ENCODE data around the gene PPP6R2. TPM values are rescaled to one million over a fixed set of nuclear protein-coding genes. Genes with fewer than 3 reads are reported as not detected.

Gene PPP6R2
- total and polyA plus RNA-seq, 2 donors (not counting 1 experiment from before 2014, with no cell fraction given), result 19.7 to 44.4 TPM

- no peaks in the 10 kb centered on the region for H4K20me1 ChIP-seq (ENCODE audit: control insufficient read depth, extremely low read depth, insufficient read depth, low read length)
- no peak for TF ChIP-seq EZH2 (IDR thresholded peaks at IDR 0.05; ENCODE audit: low read length, missing control alignments)
Measured at GRCh38 chr22:50310949-50311444, 32.1 kb upstream of the PPP6R2 start.

GRCh38 chr22:50311606-50312351 is 31.3 kb upstream of the PPP6R2 start:
- no peak for DNase-seq (ENCODE audit: low read depth in 2 of 2)
- H2AFZ ChIP-seq (ENCODE audit: low read length), result no peak overlapping the region

More at GRCh38 chr22:50310949-50311444, 32.1 kb upstream of the PPP6R2 start:
- no peaks in the 10 kb centered on the region for H3K36me3 ChIP-seq (ENCODE audit: control insufficient read depth, insufficient read depth, low read length)
- no peak overlapping the region for H3K4me3 ChIP-seq (replicated peaks in 1 of 4; ENCODE audit: control extremely low read depth in 1 of 4, insufficient read depth in 1 of 4, low read depth in 3 of 4, low read length in 4 of 4)
- H3K4me2 ChIP-seq (ENCODE audit: extremely low read depth, insufficient read depth, low read length), result no peak overlapping the region
- no peak overlapping the region for H2AFZ ChIP-seq (ENCODE audit: low read length)
- no peak overlapping the region for H3K9ac ChIP-seq (ENCODE audit: insufficient read depth, low read length)
- no peak for DNase-seq (ENCODE audit: low read depth in 2 of 2)
- H3K9me3 ChIP-seq (ENCODE audit: control insufficient read depth, insufficient read depth, low read depth, low read length), result no peaks in the 10 kb centered on the region
- peaks cover 14% of the 10 kb centered on the region for H3K4me1 ChIP-seq (ENCODE audit: control insufficient read depth, extremely low read depth, insufficient read depth, low read length)
- H3K27me3 ChIP-seq (ENCODE audit: control insufficient read depth, insufficient read depth, low read length), result no peaks in the 10 kb centered on the region
- peaks cover 9% of the 10 kb centered on the region for H3K79me2 ChIP-seq (ENCODE audit: control insufficient read depth, insufficient read depth, low read length)
- no peak overlapping the region for H3K27ac ChIP-seq (ENCODE audit: insufficient read depth, low read length)

GRCh38 chr22:50312371-50312770 is 30.8 kb upstream of the PPP6R2 start:
- Histone ChIP-seq H3K27me3 (ENCODE audit: control insufficient read depth, insufficient read depth, low read length) (no peaks in the 10 kb centered on the region), H3K4me1 (ENCODE audit: control insufficient read depth, extremely low read depth, insufficient read depth, low read length) (peaks cover 14% of the 10 kb centered on the region), H3K4me2 (ENCODE audit: extremely low read depth, insufficient read depth, low read length) (no peak overlapping the region), H3K9me3 (ENCODE audit: control insufficient read depth, insufficient read depth, low read depth, low read length) (no peaks in the 10 kb centered on the region), H3K27ac (ENCODE audit: insufficient read depth, low read length) (no peak overlapping the region), H3K4me3 (replicated peaks in 1 of 4; ENCODE audit: control extremely low read depth in 1 of 4, insufficient read depth in 1 of 4, low read depth in 3 of 4, low read length in 4 of 4) (no peak overlapping the region), H2AFZ (ENCODE audit: low read length) (no peak overlapping the region), H3K36me3 (ENCODE audit: control insufficient read depth, insufficient read depth, low read length) (no peaks in the 10 kb centered on the region), H3K79me2 (ENCODE audit: control insufficient read depth, insufficient read depth, low read length) (no peaks in the 10 kb centered on the region), H3K9ac (ENCODE audit: insufficient read depth, low read length) (no peak overlapping the region), H4K20me1 (ENCODE audit: control insufficient read depth, extremely low read depth, insufficient read depth, low read length) (no peaks in the 10 kb centered on the region)
- no peak for DNase-seq (ENCODE audit: low read depth in 2 of 2)
- TF ChIP-seq EZH2 (IDR thresholded peaks at IDR 0.05; ENCODE audit: low read length, missing control alignments) (no peak), CTCF (conservative IDR thresholded peaks at IDR 0.05 in 1 of 2, IDR thresholded peaks at IDR 0.05 in 1 of 2; ENCODE audit: low read depth in 1 of 2, low read length in 2 of 2) (no peak)

More at GRCh38 chr22:50311606-50312351, 31.3 kb upstream of the PPP6R2 start:
- no peaks in the 10 kb centered on the region for H3K27me3 ChIP-seq (ENCODE audit: control insufficient read depth, insufficient read depth, low read length)
- H4K20me1 ChIP-seq (ENCODE audit: control insufficient read depth, extremely low read depth, insufficient read depth, low read length), result no peaks in the 10 kb centered on the region
- H3K4me3 ChIP-seq (replicated peaks in 1 of 4; ENCODE audit: control extremely low read depth in 1 of 4, insufficient read depth in 1 of 4, low read depth in 3 of 4, low read length in 4 of 4), result no peak overlapping the region
- H3K9me3 ChIP-seq (ENCODE audit: control insufficient read depth, insufficient read depth, low read depth, low read length), result no peaks in the 10 kb centered on the region
- no peak overlapping the region for H3K9ac ChIP-seq (ENCODE audit: insufficient read depth, low read length)
- H3K27ac ChIP-seq (ENCODE audit: insufficient read depth, low read length), result no peak overlapping the region
- no peaks in the 10 kb centered on the region for H3K36me3 ChIP-seq (ENCODE audit: control insufficient read depth, insufficient read depth, low read length)
- TF ChIP-seq CTCF (conservative IDR thresholded peaks at IDR 0.05 in 1 of 2, IDR thresholded peaks at IDR 0.05 in 1 of 2; ENCODE audit: low read depth in 1 of 2, low read length in 2 of 2) (no peak), EZH2 (IDR thresholded peaks at IDR 0.05; ENCODE audit: low read length, missing control alignments) (no peak)
- no peak overlapping the region for H3K4me2 ChIP-seq (ENCODE audit: extremely low read depth, insufficient read depth, low read length)
- H3K79me2 ChIP-seq (ENCODE audit: control insufficient read depth, insufficient read depth, low read length), result peaks cover 2% of the 10 kb centered on the region
- H3K4me1 ChIP-seq (ENCODE audit: control insufficient read depth, extremely low read depth, insufficient read depth, low read length), result peaks cover 14% of the 10 kb centered on the region
